ENCODE results near the gene TMEM151B. TPM values are rescaled to one million over a fixed set of nuclear protein-coding genes. Genes with fewer than 3 reads are reported as not detected.

Gene TMEM151B
- total RNA-seq, 1 donor from 2014 or later: 0.09 TPM

- no peaks in the 10 kb centered on the region for H3K36me3 Mint-ChIP-seq (ENCODE audit: low read depth, unreplicated experiment)
- Histone ChIP-seq H3K4me2 (ENCODE audit: low read length) (peak overlapping the region; percentile 93), H4K20me1 (ENCODE audit: insufficient read depth, low read length) (peaks cover 34% of the 10 kb centered on the region), H3K9ac (ENCODE audit: low read length) (no peak overlapping the region), H3K4me1 (ENCODE audit: insufficient read depth, low read length) (peaks cover 20% of the 10 kb centered on the region), H3K79me2 (ENCODE audit: insufficient read depth, low read length) (peaks cover 15% of the 10 kb centered on the region), H3K36me3 (ENCODE audit: insufficient read depth, low read length) (no peaks in the 10 kb centered on the region), H3K27me3 (ENCODE audit: insufficient read depth, low read length) (peaks cover 21% of the 10 kb centered on the region), H3K27ac (ENCODE audit: low read depth, low read length) (no peak overlapping the region), H3K9me3 (ENCODE audit: insufficient read depth, low read depth, low read length) (no peaks in the 10 kb centered on the region), H2AFZ (ENCODE audit: low read depth, low read length) (no peak overlapping the region), H3K4me3 (ENCODE audit: insufficient read depth, low read depth, low read length) (no peak overlapping the region)
- H3K9me3 Mint-ChIP-seq (ENCODE audit: unreplicated experiment): no peaks in the 10 kb centered on the region
- peak overlapping the region; percentile 78 for H3K4me3 Mint-ChIP-seq (ENCODE audit: unreplicated experiment)
- peak overlapping the region; percentile 50 for H3K27ac Mint-ChIP-seq (ENCODE audit: unreplicated experiment)
- no peak for TF ChIP-seq EZH2 (IDR thresholded peaks at IDR 0.05; ENCODE audit: insufficient read depth, low read length)
- FAIRE-seq: no peak
- peaks cover 23% of the 10 kb centered on the region for H3K4me1 Mint-ChIP-seq (ENCODE audit: low read depth, unreplicated experiment)
- DNase-seq (ENCODE audit: low read depth): no peak
- peaks cover 26% of the 10 kb centered on the region for H3K27me3 Mint-ChIP-seq (ENCODE audit: low read depth, unreplicated experiment)
Observed at GRCh38 chr6:44265722-44266233, 4.5 kb upstream of the TMEM151B start.

GRCh38 chr6:44266347-44266746 is 3.9 kb upstream of the TMEM151B start:
- no peak for DNase-seq (ENCODE audit: low read depth)
- no peaks in the 10 kb centered on the region for H3K36me3 Mint-ChIP-seq (ENCODE audit: low read depth, unreplicated experiment)
- FAIRE-seq: no peak
- H3K4me1 Mint-ChIP-seq (ENCODE audit: low read depth, unreplicated experiment): peaks cover 23% of the 10 kb centered on the region
- no peaks in the 10 kb centered on the region for H3K36me3 ChIP-seq (ENCODE audit: insufficient read depth, low read length)
- peaks cover 25% of the 10 kb centered on the region for H3K27me3 ChIP-seq (ENCODE audit: insufficient read depth, low read length)
- H2AFZ ChIP-seq (ENCODE audit: low read depth, low read length): no peak overlapping the region
- no peak overlapping the region for H3K4me2 ChIP-seq (ENCODE audit: low read length)
- TF ChIP-seq EZH2 (IDR thresholded peaks at IDR 0.05; ENCODE audit: insufficient read depth, low read length): no peak
- peaks cover 15% of the 10 kb centered on the region for H3K79me2 ChIP-seq (ENCODE audit: insufficient read depth, low read length)
- H3K27ac Mint-ChIP-seq (ENCODE audit: unreplicated experiment): peak overlapping the region; percentile 50
- peaks cover 28% of the 10 kb centered on the region for H3K27me3 Mint-ChIP-seq (ENCODE audit: low read depth, unreplicated experiment)
- H4K20me1 ChIP-seq (ENCODE audit: insufficient read depth, low read length): peaks cover 34% of the 10 kb centered on the region
- no peak overlapping the region for H3K4me3 ChIP-seq (ENCODE audit: insufficient read depth, low read depth, low read length)
- no peaks in the 10 kb centered on the region for H3K9me3 Mint-ChIP-seq (ENCODE audit: unreplicated experiment)
- no peaks in the 10 kb centered on the region for H3K9me3 ChIP-seq (ENCODE audit: insufficient read depth, low read depth, low read length)
- H3K9ac ChIP-seq (ENCODE audit: low read length): no peak overlapping the region
- peaks cover 20% of the 10 kb centered on the region for H3K4me1 ChIP-seq (ENCODE audit: insufficient read depth, low read length)
- peak overlapping the region; percentile 78 for H3K4me3 Mint-ChIP-seq (ENCODE audit: unreplicated experiment)
- H3K27ac ChIP-seq (ENCODE audit: low read depth, low read length): no peak overlapping the region

GRCh38 chr6:44267252-44267651 is 3.0 kb upstream of the TMEM151B start:
- H3K27ac ChIP-seq (ENCODE audit: low read depth, low read length): no peak overlapping the region
- H3K9me3 Mint-ChIP-seq (ENCODE audit: unreplicated experiment): no peaks in the 10 kb centered on the region
- peaks cover 36% of the 10 kb centered on the region for H3K27me3 Mint-ChIP-seq (ENCODE audit: low read depth, unreplicated experiment)
- peaks cover 34% of the 10 kb centered on the region for H3K27me3 ChIP-seq (ENCODE audit: insufficient read depth, low read length)
- no peak overlapping the region for H3K4me3 Mint-ChIP-seq (ENCODE audit: unreplicated experiment)
- peaks cover 23% of the 10 kb centered on the region for H3K4me1 Mint-ChIP-seq (ENCODE audit: low read depth, unreplicated experiment)
- H3K9me3 ChIP-seq (ENCODE audit: insufficient read depth, low read depth, low read length): no peaks in the 10 kb centered on the region
- H3K4me3 ChIP-seq (ENCODE audit: insufficient read depth, low read depth, low read length): no peak overlapping the region
- no peak for DNase-seq (ENCODE audit: low read depth)
- H2AFZ ChIP-seq (ENCODE audit: low read depth, low read length): no peak overlapping the region
- no peak overlapping the region for H3K27ac Mint-ChIP-seq (ENCODE audit: unreplicated experiment)
- H3K4me1 ChIP-seq (ENCODE audit: insufficient read depth, low read length): peaks cover 20% of the 10 kb centered on the region
- H3K36me3 ChIP-seq (ENCODE audit: insufficient read depth, low read length): no peaks in the 10 kb centered on the region
- TF ChIP-seq CTCF (IDR thresholded peaks at IDR 0.05; ENCODE audit: insufficient read depth, low read depth, low read length): no peak
- H3K36me3 Mint-ChIP-seq (ENCODE audit: low read depth, unreplicated experiment): no peaks in the 10 kb centered on the region
- peaks cover 15% of the 10 kb centered on the region for H3K79me2 ChIP-seq (ENCODE audit: insufficient read depth, low read length)
- H3K9ac ChIP-seq (ENCODE audit: low read length): no peak overlapping the region
- H3K4me2 ChIP-seq (ENCODE audit: low read length): no peak overlapping the region
- peaks cover 31% of the 10 kb centered on the region for H4K20me1 ChIP-seq (ENCODE audit: insufficient read depth, low read length)
- no peak for FAIRE-seq

All from astrocyte (in vitro differentiated cells and primary cell).